K562 (cell line): ENCODE measurements around the gene APOC4. TPM values are rescaled to one million over a fixed set of nuclear protein-coding genes. Genes with fewer than 3 reads are reported as not detected.

Source experiments
- ARID3A ChIP-seq: IDR thresholded peaks from 2 replicates; pipeline ENCODE4 v1.6.1; 2012; ENCODE audit warnings: low read depth, low read length, improper control_type of control experiment, borderline replicate concordance
- ATF1 ChIP-seq, 2 experiments: fragments of 450-650 bp in 1 of 2; IDR thresholded peaks; 2 replicates each; pipeline ENCODE4 v1.6.1; 2016; ENCODE audit warnings: missing compliant biosample characterization in 1 of 2, missing genetic modification characterization in 1 of 2
- CREBBP ChIP-seq: IDR thresholded peaks from one replicate; pipeline ENCODE4 v1.6.1; 2012; ENCODE audit warnings: low read depth, mild to moderate bottlenecking, control low read depth, inconsistent platforms, low read length
- CREM ChIP-seq: IDR thresholded peaks from 2 replicates; pipeline ENCODE4 v1.6.1; 2014; ENCODE audit warnings: antibody characterized with exemption, low read depth
- ELF2 ChIP-seq: fragments of 250-450 bp; sonication (Bioruptor Pico); IDR thresholded peaks from 2 replicates; pipeline ENCODE4 v1.5.0; 2021; ENCODE audit warnings: mild to moderate bottlenecking
- FOXA1 ChIP-seq: fragments of 450-650 bp; IDR thresholded peaks from 2 replicates; pipeline ENCODE4 v1.6.1; 2016; ENCODE audit warnings: mild to moderate bottlenecking, borderline replicate concordance
- HDAC2 ChIP-seq: fragments of 450-650 bp; IDR thresholded peaks from 2 replicates; pipeline ENCODE4 v1.6.1; 2016; ENCODE audit warnings: mild to moderate bottlenecking
- HES1 ChIP-seq: fragments of 450-650 bp; IDR thresholded peaks from 2 replicates; pipeline ENCODE4 v1.6.1; 2016; ENCODE audit warnings: low read depth, mild to moderate bottlenecking, moderate library complexity
- HSF4 ChIP-seq: fragments of 250-450 bp; sonication (Bioruptor Pico); IDR thresholded peaks from 2 replicates; pipeline ENCODE4 v2.1.2; 2022; ENCODE audit warnings: mild to moderate bottlenecking, moderate library complexity, borderline replicate concordance
- MCM3 ChIP-seq: fragments of 450-650 bp; IDR thresholded peaks from 2 replicates; pipeline ENCODE4 v1.6.1; 2016
- MEF2D ChIP-seq: conservative IDR thresholded peaks from 2 replicates; pipeline ENCODE4 v1.6.1; 2016; ENCODE audit warnings: low read depth, missing genetic modification characterization, missing compliant biosample characterization
- MXI1 ChIP-seq: IDR thresholded peaks from 2 replicates; pipeline ENCODE4 v1.6.1; 2011; ENCODE audit warnings: low read depth, mild to moderate bottlenecking, improper control_type of control experiment, low read length
- MYNN ChIP-seq, 2 experiments: sonication (generic); formaldehyde crosslinking in 1 of 2; IDR thresholded peaks; 2 replicates each; pipeline versions ENCODE4 v1.5.0 to v1.6.1; 2016 to 2020; ENCODE audit warnings: antibody characterized with exemption in 1 of 2, missing genetic modification reagents in 1 of 2
- PCBP1 ChIP-seq: fragments of 200-400 bp; formaldehyde crosslinking; IDR thresholded peaks from 2 replicates; pipeline ENCODE4 v1.6.1; 2018; ENCODE audit warnings: mild to moderate bottlenecking, low read depth, low read length; ENCODE audit not compliant: poor library complexity, severe bottlenecking
- RB1 ChIP-seq: fragments of 450-650 bp; IDR thresholded peaks from 2 replicates; pipeline ENCODE4 v1.6.1; 2017; ENCODE audit warnings: low read depth, mild to moderate bottlenecking
- SREBF1 ChIP-seq: fragments of 150-350 bp; IDR thresholded peaks from 2 replicates; pipeline ENCODE4 v1.6.1; 2014; ENCODE audit warnings: antibody characterized with exemption, low read depth, low read length, borderline replicate concordance
- TRIM24 ChIP-seq, 2 experiments: fragments of 450-650 bp; IDR thresholded peaks; 2 replicates each; pipeline ENCODE4 v1.6.1; 2016
- ZFPM2 ChIP-seq: fragments of 250-450 bp; sonication (Bioruptor Pico); IDR thresholded peaks from 2 replicates; pipeline ENCODE4 v1.5.1; 2022; ENCODE audit warnings: mild to moderate bottlenecking
- ZNF239 ChIP-seq: fragments of 250-450 bp; sonication (Bioruptor Pico); IDR thresholded peaks from 2 replicates; pipeline ENCODE4 v1.4.0; 2020; ENCODE audit warnings: mild to moderate bottlenecking
- ZNF274 ChIP-seq: IDR thresholded peaks from 2 replicates; pipeline ENCODE4 v1.6.1; 2011; ENCODE audit warnings: low read depth, mild to moderate bottlenecking, low read length, moderate library complexity, borderline replicate concordance
- ZNF436 ChIP-seq: fragments of 250-450, 450-650 bp; sonication (Bioruptor Pico); formaldehyde crosslinking; IDR thresholded peaks from 2 replicates; pipeline ENCODE4 v1.7.0; 2020; ENCODE audit warnings: mild to moderate bottlenecking
- ZNF655 ChIP-seq: fragments of 250-450 bp; sonication (Bioruptor Pico); IDR thresholded peaks from 2 replicates; pipeline ENCODE4 v1.5.0; 2021
- polyA plus RNA-seq, 8 experiments: library from polyadenylated mRNA; depleted of rRNA in 4 of 8; stranded (reverse) in 5 of 8; unstranded in 3 of 8; fragments of >200 nt; fragmentation: Nextera tagmentation in 2 of 8; fragmentation: Illumina TruSeq in 1 of 8; extraction: Ambion mirVana in 2 of 8; extraction: Trizol in 1 of 8; gene quantifications; 2 replicates each; pipeline versions ENCODE4 v1.2.1 to v1.2.3, GENCODE V29; 2011 to 2014; ENCODE audit warnings: inconsistent platforms in 1 of 8, missing spikeins in 1 of 8
- total RNA-seq, 7 experiments: library from RNA; depleted of rRNA in 6 of 7; stranded (reverse); fragments of >200 nt in 6 of 7; fragmentation: Illumina TruSeq in 2 of 7; extraction: Trizol in 2 of 7; gene quantifications; 2 replicates each; pipeline versions ENCODE4 v1.2.1 to v1.2.3, GENCODE V29; 2011 to 2021; ENCODE audit warnings: low replicate concordance in 1 of 7

The APOC4 gene
- total and polyA plus RNA-seq, 9 of the 15 experiments (the other 6 are each of a cell fraction or from before 2014, with no cell fraction given) = 0.46 TPM; not detected in 8

- TF ChIP-seq ELF2 (peak; percentile 93), TRIM24 (IDR thresholded peaks at IDR 0.05) (peak in 1 of 2 experiments; percentile 95; a peak in 2 of 4 replicates), PCBP1 (no peak), HSF4 (no peak), ATF1 (CRISPR knock-in tag; IDR thresholded peaks at IDR 0.05) (no peak), ATF1 (tag; IDR thresholded peaks at IDR 0.05) (peak; percentile 93), MXI1 (peak; percentile 29; the same call in 1 of the 2 replicates), HES1 (no peak), MEF2D (0 out of 2 replicates have a peak, but pooled peaks have one; percentile 35), ZNF274 (no peak), CREBBP (no peak), ZNF655 (CRISPR knock-in tag) (no peak), ZNF436 (CRISPR knock-in tag) (no peak), ARID3A (no peak), MYNN (IDR thresholded peaks at IDR 0.05) (0 out of 2 replicates have a peak, but pooled peaks have one; percentile 39), MYNN (CRISPR knock-in tag; IDR thresholded peaks at IDR 0.05) (no peak), ZNF239 (no peak), FOXA1 (no peak), ZFPM2 (CRISPR knock-in tag) (no peak), CREM (peak; percentile 81), SREBF1 (no peak), HDAC2 (peak; percentile 97), MCM3 (no peak), RB1 (0 out of 2 replicates have a peak, but pooled peaks have one; percentile 29)
Observed at GRCh38 chr19:44954649-44955504, 12.8 kb downstream of the APOC4 start, which contains the start of gene CLPTM1 (continued).
